ENCODE data around the gene DPPA5.
"Not testable (repeated sequence)": the region's sequence is repeated elsewhere in the genome, so short reads cannot be mapped to it uniquely, and the experiment has no call there.

Gene DPPA5

GRCh38 chr6:73353636-73354593 is at the start of gene DPPA5:
Gene DPPA5, minus strand, starts transcription at chr6:73354276. Its CDS starts 51 bp downstream, at chr6:73354225.
- no peak for DNase-seq

GRCh38 chr6:73400656-73401055 is 46.6 kb upstream of the DPPA5 start:
- DNase-seq = no peak

GRCh38 chr6:73395875-73396274 is 41.8 kb upstream of the DPPA5 start:
- DNase-seq = no peak

- DNase-seq = no peak
Observed at GRCh38 chr6:73394577-73395354, 40.7 kb upstream of the DPPA5 start, which contains the start of gene DDX43. Gene DDX43, plus strand, starts transcription at chr6:73394828. Its CDS starts 78 bp downstream, at chr6:73394906.

- DNase-seq = no peak
Observed at GRCh38 chr6:73393278-73393677, 39.2 kb upstream of the DPPA5 start.

GRCh38 chr6:73392188-73392587 is 38.1 kb upstream of the DPPA5 start:
- not testable (repeated sequence) for DNase-seq

- no peak for DNase-seq
Observed at GRCh38 chr6:73391675-73392074, 37.6 kb upstream of the DPPA5 start.

- no peak for DNase-seq
Observed at GRCh38 chr6:73389854-73390253, 35.8 kb upstream of the DPPA5 start.

- DNase-seq = peak; percentile 48
Observed at GRCh38 chr6:73388800-73389512, 34.9 kb upstream of the DPPA5 start.

- no peak for DNase-seq
Observed at GRCh38 chr6:73388433-73388799, 34.3 kb upstream of the DPPA5 start.

- no peak for DNase-seq
Observed at GRCh38 chr6:73382462-73383113, 28.5 kb upstream of the DPPA5 start.

GRCh38 chr6:73381531-73381930 is 27.5 kb upstream of the DPPA5 start:
- not testable (repeated sequence) for DNase-seq

GRCh38 chr6:73377225-73377624 is 23.1 kb upstream of the DPPA5 start:
- DNase-seq = no peak

GRCh38 chr6:73375216-73375615 is 21.1 kb upstream of the DPPA5 start:
- no peak for DNase-seq

GRCh38 chr6:73372516-73372915 is 18.4 kb upstream of the DPPA5 start:
- DNase-seq = no peak

- DNase-seq = no peak
Observed at GRCh38 chr6:73371984-73372383, 17.9 kb upstream of the DPPA5 start.

GRCh38 chr6:73369563-73369962 is 15.5 kb upstream of the DPPA5 start, which contains the start of gene OOEP:
Gene OOEP, minus strand, starts transcription at chr6:73369897. Its CDS starts 105 bp downstream, at chr6:73369792.
- DNase-seq = no peak

GRCh38 chr6:73369157-73369556 is 15.1 kb upstream of the DPPA5 start:
- no peak for DNase-seq

GRCh38 chr6:73368675-73369074 is 14.6 kb upstream of the DPPA5 start:
- no peak for DNase-seq

- DNase-seq = no peak
Observed at GRCh38 chr6:73367761-73368355, 13.8 kb upstream of the DPPA5 start.

- no peak for DNase-seq
Observed at GRCh38 chr6:73364549-73364948, 10.5 kb upstream of the DPPA5 start.

GRCh38 chr6:73364121-73364520 is 10.0 kb upstream of the DPPA5 start:
- no peak for DNase-seq
